Ovary (tissue), 3 donors: ENCODE results near the gene CSE1L.

Source experiments
- CTCF ChIP-seq, 3 donors: fragments of 450-650 bp in 2 of 3; fragments of 200-600 bp in 1 of 3; IDR thresholded peaks; one replicate each; pipeline versions ENCODE4 v1.5.1 to v1.8.0; 2016 to 2022; ENCODE audit warnings: antibody characterized with exemption in 3 of 3, mild to moderate bottlenecking in 1 of 3
- EP300 ChIP-seq: sonication (generic); formaldehyde crosslinking; IDR thresholded peaks from one replicate; pipeline ENCODE4 v1.6.1; 2017; ENCODE audit warnings: antibody characterized with exemption
- POLR2A ChIP-seq: fragments of 450-650 bp; IDR thresholded peaks from one replicate; pipeline ENCODE4 v1.6.1; 2017; ENCODE audit warnings: antibody characterized with exemption, mild to moderate bottlenecking, moderate library complexity
- donor health status: DM: no; HTN: no; CAD: no.

- TF ChIP-seq POLR2A (no peak), CTCF (IDR thresholded peaks at IDR 0.05) (no peak), EP300 (no peak)
Measured at GRCh38 chr20:49138431-49138830, 92.3 kb downstream of the CSE1L start.
